GM19035 (cell line): ENCODE data around the gene MPZL2.
"Not testable (repeated sequence)": the region's sequence is repeated elsewhere in the genome, so short reads cannot be mapped to it uniquely, and the experiment has no call there.

Experiments
- ATAC-seq: cut with Tn5 transposase; IDR thresholded peaks from one replicate; pipeline ENCODE4 v1.9.1; 2021; ENCODE audit not compliant: unreplicated experiment

MPZL2 gene

DNA sequence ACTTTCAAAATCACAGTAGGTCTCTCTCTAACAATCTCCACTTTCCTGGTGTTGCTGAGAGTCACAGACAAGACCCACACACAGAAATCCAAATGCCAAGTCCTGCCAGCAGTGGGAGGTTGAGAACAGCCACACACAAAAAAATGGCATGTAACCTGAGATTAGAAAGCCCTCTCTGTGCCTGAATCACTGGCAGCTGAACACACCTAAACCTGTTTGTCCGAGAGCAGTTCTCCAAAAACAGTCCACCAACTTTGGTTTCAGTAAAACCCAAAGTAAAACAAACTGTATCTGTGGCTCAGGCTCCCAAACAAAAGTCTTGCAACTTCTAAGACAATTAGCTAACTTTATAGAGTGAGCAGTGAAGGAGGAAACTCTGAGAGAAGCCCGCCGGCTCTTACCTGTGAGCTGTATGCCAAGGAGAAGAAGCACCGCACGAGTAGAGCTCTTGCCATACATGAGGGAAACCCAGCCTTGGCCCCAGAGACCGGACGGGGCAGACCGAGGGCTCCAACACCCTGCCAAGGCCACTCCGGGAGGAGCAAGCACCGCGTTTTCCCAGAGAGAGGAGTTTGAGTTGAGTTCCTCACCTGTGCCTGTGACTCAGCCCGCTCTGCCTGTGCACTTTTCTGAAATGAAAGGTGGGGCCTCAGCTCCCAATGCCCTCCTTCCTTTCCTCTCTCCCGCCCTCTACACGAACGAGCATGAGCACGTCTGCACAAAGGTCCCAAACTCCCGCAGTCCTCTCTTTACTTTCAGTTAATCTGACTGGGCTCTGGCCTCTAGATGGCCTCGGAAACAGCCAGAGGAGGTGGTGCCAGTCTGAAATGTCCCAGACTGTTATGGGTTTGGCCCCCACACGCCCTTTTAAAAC lies at the start of gene MPZL2:
Gene MPZL2, minus strand, starts transcription at position 603 of the 874 bp plus-strand sequence. Its CDS starts 144 bp downstream, at position 459.
- no peak for ATAC-seq

DNA sequence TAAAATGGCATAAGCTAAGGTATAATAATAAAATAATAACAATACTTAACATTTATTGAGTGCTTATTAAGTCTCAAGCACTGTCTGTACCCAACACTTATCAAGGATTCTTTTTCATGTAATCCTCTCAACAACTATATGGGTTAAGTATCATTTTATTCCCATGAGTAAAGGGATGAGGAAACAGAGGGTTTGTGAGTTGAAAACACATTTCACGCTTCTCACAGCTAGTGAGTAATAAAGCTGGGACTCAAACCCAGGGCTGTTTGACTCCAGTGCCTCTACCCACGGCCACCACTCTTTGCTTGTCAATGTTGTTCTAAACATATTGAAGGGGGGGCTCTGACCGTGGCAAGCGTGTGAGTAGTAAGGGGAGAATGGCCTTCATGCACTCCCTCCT lies 49.1 kb upstream of the MPZL2 start:
- ATAC-seq = no peak

DNA sequence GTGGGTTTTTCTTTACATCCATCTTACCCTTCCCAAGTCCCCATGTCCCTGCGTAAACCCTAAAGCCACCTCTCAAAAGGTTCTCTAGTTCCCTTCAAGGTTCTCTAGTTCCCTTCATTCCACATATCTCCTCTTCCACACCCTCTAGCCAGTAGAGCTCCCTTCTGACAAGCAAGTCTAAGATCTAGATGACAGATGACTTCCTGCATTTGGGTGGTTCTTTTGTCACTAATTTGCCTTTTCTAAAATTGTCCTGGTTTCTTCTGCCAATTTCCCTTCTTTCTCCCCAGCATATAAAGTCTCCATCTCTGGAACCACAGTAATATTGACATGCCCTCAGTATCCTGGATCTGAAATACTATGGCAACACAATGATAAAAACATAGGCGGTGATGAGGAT lies 48.2 kb upstream of the MPZL2 start:
- no peak for ATAC-seq

DNA sequence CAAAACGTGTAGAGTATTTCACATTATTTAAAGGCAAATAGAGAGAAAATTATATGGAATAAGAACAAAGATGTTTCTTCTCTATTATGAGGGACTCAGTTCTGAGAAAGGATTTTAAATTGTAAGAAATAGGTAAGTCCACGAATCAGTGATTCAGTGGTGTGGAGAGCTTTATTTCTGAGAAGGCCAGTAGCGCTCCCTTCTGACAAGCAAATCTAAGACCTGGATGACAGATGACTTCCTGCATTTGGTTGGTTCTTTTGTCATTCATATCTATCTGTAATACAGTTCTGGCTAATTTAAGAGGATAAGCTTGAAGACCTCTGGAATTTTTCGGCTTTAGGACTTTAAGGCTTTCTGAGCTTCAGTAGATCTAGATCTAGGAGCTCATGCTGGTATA lies 47.4 kb upstream of the MPZL2 start:
- ATAC-seq = no peak

DNA sequence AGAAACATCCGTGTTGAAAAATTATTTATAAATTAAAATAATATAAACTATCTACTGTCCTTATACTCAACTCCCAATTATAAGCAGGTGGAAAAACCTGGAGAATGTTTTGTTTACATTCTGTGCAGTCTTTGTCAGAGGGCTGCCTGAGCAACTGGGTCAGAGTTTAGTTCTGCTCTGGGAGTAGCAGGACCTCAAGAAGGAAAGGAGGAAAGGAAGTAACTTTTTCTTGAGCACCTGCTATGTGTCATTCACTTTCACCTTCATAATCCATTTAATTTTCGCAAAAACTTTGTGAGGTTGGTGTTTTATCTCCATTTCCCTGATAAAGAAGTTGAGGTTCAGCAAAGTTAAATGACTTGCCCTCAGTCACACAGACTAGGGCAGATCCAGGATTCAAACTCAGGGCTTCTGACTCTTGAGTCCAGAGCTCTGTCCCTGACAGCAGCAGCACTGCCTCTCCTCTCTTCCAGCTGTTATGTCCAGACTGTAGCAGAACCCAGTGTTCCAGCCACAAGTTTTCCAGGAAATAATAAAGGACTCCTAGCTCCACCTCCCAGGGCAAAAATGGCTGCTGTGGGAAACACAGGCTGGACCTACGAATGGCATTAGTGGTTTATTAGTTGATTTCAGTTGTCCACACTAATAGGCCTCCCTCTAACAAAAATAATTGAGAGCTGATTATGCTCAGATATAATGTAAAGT lies 46.8 kb upstream of the MPZL2 start:
- no peak for ATAC-seq

DNA sequence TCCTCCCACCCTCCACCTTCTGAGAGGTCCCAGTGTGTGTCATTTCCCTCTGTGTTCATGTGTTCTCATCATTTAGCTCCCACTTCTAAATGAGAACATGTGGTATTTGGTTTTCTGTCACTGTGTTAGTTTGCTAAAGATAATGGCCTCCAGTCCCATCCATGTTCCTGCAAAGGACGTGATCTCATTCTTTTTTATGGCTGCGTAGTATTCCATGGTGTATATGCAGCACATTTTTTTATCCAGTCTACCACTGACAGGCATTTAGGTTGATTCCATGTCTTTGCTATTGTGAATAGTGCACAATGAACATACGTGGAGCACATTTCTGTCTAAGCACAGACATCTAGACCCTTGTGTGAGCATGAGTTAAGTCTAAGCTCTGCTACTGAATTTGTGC lies 46.2 kb upstream of the MPZL2 start:
- ATAC-seq = no peak

DNA sequence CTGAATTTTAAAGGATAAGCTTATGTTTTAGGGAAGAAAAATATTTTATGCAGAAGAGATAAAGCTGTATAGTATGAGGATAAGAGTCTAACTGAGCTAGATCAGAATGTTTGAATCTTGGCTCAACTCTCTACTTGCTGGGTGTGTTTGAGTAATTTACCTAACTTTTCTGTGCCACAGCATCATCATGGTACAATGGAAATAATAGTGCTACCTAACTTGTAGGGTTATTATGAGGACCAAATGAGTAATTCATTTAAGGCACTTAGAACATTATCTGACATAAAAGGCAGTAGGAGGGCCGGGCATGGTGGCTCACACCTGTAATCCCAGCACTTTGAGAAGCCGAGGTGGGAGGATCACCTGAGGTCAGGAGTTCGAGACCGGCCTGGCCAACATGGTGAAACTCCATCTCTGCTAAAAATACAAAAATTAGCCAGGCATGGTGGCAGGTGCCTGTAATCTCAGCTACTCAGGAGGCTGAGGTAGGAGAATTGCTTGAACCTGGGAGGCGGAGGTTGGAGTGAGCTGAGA lies 45.0 kb upstream of the MPZL2 start:
- not testable (repeated sequence) for ATAC-seq

DNA sequence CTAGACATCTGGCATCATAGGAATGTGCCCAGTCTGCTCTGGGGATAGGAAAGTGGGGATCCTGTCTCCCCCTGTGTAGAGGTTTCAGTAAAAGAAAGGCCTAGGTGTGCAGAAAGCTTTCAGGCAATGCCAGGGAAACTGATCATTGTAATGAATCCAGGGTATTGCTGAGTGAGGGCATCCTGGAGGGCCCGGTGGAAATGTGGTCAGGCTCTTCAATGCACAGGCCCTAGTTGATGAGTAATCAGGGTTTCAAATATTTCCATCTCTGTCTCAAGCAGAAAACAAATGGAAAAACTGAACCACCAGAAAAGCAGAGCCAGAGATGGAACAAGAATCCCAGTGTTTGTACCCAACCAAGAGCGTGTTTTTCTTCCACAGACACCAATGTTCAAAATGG lies 42.5 kb upstream of the MPZL2 start:
- no peak for ATAC-seq

DNA sequence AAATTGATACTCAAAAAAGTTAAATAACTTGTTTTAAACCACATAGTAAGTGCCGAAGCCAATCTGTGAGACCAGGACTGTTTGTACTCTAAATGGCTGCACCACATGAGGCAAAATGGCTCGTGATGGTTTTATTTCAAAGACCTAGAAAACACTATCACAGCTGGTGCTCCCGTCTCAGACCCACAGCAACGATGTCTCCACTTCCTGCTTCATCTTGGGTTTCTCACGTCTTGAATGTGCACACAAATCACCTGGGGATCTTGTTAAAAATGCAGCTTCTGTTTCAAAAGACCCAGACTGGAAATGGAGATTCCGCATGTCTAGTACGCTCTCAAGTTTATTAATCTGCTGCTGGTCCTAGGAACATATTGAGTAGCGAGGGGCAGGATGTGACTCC lies 41.6 kb upstream of the MPZL2 start:
- ATAC-seq = no peak

DNA sequence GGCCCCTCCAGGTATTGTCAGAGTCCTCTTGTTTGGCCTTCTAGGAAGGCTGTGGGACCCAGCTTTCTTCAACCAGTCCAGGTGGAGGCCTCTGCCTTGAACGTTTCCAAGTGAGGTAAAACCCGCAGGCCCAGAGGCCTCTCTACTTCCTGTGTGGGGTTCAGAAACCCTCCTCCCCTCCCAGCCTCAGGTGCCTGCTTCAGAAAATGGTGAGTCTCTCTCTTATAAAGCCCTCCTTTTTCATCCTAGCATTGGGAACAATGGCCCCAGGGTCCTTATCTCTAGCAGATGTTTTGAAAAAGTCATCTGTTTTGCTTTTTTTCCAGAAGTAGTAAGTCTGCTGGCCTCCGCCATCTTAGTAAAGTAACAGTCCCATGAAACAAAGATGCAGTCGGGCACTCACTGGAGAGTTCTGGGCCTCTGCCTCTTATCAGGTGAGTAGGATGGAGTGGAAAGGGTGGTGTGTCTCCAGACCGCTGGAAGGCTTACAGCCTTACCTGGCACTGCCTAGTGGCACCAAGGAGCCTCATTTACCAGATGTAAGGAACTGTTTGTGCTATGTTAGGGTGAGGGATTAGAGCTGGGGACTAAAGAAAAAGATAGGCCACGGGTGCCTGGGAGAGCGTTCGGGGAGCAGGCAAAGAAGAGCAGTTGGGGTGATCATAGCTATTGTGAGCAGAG lies 40.6 kb upstream of the MPZL2 start, which contains the start of gene CD3E:
Gene CD3E, plus strand, starts transcription at position 163 of the 681 bp plus-strand sequence. Its CDS starts 223 bp downstream, at position 386.
- ATAC-seq = no peak

DNA sequence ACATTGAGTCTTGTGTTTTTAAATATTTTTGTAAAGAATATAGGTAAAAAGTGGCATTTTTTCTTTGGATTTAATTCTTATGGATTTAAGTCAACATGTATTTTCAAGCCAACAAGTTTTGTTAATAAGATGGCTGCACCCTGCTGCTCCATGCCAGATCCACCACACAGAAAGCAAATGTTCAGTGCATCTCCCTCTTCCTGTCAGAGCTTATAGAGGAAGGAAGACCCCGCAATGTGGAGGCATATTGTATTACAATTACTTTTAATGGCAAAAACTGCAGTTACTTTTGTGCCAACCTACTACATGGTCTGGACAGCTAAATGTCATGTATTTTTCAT lies 40.1 kb upstream of the MPZL2 start:
- no peak for ATAC-seq

DNA sequence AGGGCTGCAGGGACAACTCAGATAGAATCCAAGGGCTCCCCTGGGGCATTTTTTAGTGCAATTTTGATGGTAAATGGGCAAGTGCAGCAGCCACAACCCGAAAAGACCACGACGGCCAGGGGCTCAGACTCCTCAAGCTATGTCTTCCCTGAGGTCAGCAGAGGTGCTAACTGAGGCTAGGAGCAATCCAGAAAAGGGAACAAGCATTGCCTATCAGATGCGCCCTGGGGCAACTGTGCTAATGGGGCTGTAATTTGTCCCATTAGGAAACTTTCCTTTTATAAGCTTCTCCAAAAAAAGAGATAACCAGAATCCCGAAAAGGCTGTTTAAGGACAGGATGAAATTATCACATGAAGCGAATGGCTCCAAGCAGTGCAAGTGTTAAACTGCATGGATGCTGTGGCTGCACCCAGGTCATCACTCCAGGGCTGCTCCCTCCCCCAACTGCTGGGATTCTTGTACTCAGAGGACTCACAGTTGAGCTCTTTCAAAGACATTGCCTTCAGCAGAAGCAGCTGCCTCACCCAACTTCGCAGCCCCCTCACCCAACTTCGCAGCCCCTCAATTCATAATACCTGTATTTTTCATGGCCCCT lies 37.6 kb upstream of the MPZL2 start:
- ATAC-seq = no peak

DNA sequence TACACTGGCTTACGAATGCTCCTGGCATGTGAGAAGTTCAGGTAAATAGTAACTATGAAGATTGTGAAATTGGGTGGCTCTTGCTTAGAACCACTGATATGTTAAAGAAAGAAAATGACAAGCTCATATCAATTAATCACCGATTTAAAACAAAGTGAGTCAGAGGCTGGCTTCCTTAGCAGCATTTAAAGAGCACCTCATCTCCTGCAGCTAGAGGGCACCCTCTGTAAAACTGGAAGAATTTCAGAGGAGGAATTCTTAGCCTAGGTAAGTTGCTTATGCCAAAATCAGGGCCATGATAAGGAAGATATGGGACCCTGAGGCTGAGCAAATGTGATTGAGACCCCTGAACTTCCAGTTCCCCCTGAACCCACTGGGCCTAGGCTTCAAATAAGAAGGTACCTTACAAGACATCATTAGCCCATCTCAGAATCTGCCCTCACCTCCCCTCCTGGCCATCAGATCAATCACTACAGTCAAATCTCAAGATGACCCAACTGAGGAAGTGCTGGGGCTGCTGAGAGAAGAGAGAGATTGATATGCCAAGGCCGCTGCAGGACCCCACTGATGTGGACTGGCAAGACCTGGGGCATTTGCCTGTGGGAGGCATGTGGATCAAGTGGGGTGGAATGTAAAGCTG lies 31.8 kb upstream of the MPZL2 start:
- no peak for ATAC-seq

DNA sequence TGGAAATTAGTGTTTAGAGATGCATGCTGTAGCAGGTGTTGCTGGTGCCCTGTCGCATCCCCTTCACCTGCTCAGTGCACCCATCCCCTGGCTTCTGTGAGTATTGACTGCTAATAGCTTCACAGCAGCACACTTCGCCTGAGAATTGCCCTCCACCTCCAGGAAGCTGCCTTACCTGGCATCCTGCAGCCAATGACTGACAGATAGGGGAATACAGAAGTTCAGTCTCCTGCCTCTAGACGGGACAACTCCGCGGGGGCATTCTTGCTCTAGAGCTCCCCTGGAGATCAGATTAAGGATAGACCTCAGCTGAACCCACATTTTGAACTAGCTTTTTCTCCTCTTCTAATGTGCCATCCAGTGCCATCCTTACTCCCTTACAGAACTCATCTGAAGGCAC lies 31.1 kb upstream of the MPZL2 start:
- ATAC-seq = no peak

DNA sequence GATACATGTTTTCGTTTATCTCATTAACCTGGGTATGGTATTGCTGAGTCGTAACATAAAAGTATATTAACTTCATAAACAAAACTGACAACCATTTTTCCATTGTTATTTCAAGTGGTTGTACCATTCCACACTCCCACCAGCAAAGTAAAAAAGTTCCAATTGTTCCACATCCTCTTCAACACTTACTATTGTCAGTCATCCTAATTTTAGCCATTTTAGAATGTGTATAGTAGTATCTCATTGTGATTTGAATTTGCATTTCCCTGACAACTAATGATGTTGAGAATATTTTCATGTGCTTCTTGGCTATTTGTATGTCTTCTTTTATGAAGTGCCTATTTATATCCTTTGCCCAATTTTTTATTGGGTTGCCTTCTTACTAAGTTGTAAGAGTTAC lies 30.0 kb upstream of the MPZL2 start:
- no peak for ATAC-seq

DNA sequence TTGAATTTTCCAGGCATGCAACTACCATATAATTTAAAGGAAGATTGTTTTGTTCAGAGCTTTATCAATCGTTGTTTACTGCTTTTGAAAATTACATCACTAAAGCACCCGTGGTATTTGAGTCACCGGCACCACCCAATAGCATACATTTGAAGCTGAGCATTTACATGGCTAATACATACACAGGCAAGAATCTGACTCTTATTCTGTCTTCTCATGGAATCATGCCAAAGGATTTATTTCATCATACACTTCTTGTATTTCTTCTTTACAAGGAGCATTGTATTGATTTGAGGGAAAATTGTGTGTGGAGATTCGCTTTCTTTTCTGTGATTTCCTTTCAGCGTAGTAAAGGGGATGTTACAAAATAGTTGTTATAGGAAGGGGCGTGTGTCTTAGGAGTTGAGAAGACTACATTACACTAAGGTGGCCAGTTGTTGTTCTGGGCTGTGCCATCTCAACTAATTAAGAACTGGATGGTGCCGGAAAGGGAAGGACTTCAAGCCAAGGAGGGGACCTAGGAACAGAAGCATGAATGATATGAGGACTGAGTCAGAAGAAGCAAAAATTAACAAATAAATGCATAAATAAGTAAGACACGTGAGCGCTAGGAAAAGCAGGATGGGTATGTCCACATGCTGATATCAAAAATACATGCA lies 27.5 kb upstream of the MPZL2 start:
- no peak for ATAC-seq

DNA sequence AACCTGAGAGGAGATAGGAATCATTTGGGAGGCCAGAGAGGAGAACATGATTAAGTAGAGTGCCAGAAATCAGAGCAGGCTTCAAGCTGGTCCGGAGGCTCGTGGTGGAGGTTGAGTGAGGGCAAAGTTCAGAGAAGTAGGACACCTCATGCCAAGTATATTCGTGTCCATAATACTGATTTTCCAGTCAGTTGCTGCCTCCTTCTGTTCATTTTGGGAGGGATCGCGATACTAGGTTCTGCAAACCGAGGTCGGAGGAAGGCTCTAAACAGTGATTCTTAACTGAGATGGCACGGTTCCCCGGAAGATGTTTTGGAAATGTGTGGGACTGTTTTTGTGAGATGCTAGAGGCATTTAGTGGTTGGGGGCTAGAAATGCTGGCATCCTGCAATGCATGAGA lies 26.8 kb upstream of the MPZL2 start:
- ATAC-seq = no peak

DNA sequence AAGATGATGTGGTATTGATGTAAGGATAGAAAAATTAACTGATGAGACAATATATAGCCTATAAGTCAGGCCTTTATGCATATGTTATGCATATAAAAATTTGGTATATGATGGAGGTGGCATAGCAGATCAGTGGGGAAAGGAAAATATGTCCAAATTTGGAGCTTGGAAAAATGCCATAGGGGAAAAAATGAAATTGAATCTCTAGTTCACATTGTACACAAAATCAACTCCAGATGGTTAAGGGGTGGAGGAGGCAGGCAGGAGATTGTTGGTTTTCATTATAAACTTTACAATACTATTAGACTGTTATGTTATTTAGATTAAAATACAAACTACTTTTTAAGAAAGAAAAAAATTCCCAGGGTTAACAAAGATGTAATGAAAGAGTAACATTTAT lies 25.3 kb upstream of the MPZL2 start:
- ATAC-seq = no peak

DNA sequence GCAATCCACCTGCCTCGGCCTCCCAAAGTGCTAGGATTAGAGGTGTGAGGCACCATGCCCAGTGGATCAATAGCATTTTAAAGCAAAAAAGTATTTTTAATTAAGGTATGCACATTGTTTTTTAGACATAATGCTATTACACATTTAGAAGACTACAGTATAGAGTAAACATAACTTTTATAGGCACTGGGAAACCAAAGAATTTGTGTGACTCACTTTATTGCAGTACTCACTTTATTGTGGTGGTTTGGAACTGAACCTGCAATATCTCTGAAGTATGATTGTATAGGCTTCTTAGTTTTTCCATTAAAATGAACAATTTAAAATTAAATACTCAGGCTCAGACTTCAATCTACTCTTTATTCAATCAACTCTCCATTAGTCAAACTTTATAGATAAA lies 22.9 kb upstream of the MPZL2 start:
- ATAC-seq = no peak

DNA sequence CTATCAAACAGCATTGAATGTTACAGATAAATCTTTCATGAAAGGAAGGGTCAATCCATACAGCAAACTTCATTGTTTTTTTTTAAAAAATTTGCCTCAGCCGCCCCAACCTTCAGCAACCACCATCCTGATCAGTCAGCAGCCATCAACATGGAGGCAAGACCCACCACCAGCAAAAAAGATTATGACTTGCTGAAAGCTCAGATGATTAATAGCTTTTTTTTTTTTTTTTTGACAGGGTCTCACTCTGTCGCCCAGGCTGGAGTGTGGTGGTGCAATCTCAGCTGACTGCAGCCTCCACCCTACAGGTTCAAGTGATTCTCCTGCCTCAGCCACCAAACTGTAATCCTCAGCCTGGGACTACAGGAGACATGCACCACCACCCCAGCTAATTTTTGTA lies 22.4 kb upstream of the MPZL2 start:
- ATAC-seq = no peak
